Measurements from ENCODE around the gene NUDT16L1. TPM values are rescaled to one million over a fixed set of nuclear protein-coding genes. Genes with fewer than 3 reads are reported as not detected.

NUDT16L1 gene
- total RNA-seq, 1 experiment from 2014 or later: 49.9 TPM

DNA sequence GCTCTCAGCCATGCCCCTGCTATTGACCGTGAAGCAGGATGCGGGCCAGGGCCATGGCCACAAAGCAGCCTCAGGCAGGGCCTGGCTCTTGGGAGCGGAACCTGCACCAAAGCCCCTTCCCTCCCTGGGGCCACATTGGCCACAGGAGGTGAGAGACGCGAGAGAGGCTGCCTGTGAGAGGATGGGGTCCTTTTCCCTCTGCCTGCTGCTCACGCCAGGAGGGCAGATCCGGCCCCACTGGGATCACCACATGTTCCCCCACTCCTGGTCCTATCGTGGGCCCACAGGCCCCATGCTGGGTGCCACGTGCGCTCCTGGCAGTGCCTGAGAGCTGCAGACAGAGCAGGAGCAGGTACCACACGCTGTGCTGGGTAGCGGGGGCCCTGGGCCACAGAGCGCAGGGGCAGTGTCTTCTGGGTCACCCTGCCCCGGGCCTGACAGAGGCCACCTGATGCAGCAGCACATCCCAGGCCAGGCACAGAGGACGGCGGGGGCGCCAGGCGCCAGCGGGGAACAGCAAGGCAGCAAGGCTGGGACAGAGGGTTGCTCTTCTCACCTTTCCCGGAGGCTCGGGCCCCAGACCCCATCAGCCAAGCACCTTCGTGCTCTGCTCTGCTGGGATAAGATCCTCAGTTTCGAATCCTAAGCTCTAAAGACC is 9.2 kb upstream of the NUDT16L1 start:
- intact Hi-C loops (cut with micrococcal nuclease): no loop called here
- POLR2A ChIA-PET (ENCODE audit: unreplicated experiment): no interaction called here
- Histone ChIP-seq H3K9ac (ENCODE audit: low read length) (no peak overlapping the region), H3K36me3 (ENCODE audit: low read depth, low read length) (no peaks in the 10 kb centered on the region), H3K9me2 (replicated peaks; ENCODE audit: low read length) (no peaks in the 10 kb centered on the region), H3K4me3 (ENCODE audit: low read length) (no peak overlapping the region), H3K9me3 (ENCODE audit: low read length) (no peaks in the 10 kb centered on the region), H3K79me2 (ENCODE audit: low read length) (no peaks in the 10 kb centered on the region), H3K27ac (ENCODE audit: low read length) (no peak overlapping the region), H3F3A (ENCODE audit: low read length, unreplicated experiment) (no peaks in the 10 kb centered on the region), H3K4me2 (ENCODE audit: low read length) (no peak overlapping the region), H2AFZ (ENCODE audit: low read length) (no peak overlapping the region), H3K4me1 (ENCODE audit: insufficient read depth, low read length) (peaks cover 16% of the 10 kb centered on the region), H4K20me1 (ENCODE audit: low read length) (no peaks in the 10 kb centered on the region), H3K27me3 (ENCODE audit: low read length) (no peaks in the 10 kb centered on the region)
- DNase-seq (no peak), ATAC-seq (no peak)
- TF ChIP-seq EZH2phosphoT487 (IDR thresholded peaks at IDR 0.05; ENCODE audit: borderline replicate concordance, low read length) (no peak), EZH2 (IDR thresholded peaks at IDR 0.05; ENCODE audit: low read length, unreplicated experiment) (no peak)
- TF ChIP-seq, protein P1, sequence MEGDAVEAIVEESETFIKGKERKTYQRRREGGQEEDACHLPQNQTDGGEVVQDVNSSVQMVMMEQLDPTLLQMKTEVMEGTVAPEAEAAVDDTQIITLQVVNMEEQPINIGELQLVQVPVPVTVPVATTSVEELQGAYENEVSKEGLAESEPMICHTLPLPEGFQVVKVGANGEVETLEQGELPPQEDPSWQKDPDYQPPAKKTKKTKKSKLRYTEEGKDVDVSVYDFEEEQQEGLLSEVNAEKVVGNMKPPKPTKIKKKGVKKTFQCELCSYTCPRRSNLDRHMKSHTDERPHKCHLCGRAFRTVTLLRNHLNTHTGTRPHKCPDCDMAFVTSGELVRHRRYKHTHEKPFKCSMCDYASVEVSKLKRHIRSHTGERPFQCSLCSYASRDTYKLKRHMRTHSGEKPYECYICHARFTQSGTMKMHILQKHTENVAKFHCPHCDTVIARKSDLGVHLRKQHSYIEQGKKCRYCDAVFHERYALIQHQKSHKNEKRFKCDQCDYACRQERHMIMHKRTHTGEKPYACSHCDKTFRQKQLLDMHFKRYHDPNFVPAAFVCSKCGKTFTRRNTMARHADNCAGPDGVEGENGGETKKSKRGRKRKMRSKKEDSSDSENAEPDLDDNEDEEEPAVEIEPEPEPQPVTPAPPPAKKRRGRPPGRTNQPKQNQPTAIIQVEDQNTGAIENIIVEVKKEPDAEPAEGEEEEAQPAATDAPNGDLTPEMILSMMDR (conservative IDR thresholded peaks at IDR 0.05; ENCODE audit: low read depth, low read length): no peak
- CTCF ChIA-PET: no interaction called here
- BruUV-seq (replicated peaks): no TSS peak

DNA sequence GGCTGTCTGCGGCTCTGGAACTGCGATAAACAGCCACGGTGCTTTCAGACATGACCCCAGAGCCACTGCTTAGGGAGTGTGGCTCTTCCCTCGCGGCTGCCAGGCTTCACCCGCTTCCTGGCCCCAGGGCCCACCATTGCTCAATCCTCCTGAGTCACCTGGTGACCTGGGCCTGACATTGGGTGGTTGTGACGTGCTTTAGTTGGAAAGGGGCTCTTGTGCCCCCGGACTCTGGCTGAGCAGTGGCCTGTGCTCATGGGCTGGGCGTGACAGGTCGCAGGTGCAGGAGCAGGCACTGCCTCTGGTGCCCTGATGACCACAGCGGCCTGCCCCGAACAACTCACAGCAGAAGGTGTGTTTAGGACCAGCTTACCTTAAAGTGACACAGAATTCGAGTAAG is 8.6 kb upstream of the NUDT16L1 start:
- POLR2A ChIA-PET (ENCODE audit: unreplicated experiment): no interaction called here

DNA sequence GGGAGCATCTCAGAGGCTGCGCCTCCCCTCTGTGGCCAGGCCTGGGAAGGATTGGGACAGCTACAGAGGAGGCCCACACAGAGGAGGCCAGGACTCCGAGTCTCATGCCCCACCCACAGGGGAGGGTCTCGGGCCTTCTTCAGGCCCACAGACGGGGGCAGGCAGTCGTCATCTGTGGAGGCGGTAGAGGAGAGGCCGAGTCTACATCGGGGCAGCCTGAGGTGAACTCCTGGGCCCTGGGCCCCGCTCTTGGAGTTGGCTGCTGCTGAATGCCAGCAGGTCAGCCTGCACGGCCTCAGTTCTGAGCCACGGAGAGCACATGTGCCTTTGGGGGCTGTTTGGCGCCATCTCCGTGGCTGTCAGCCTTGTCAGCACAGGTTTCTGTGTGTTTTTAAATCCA is 8.1 kb upstream of the NUDT16L1 start:
- no peak overlapping the region for H3K4me3 ChIP-seq (ENCODE audit: low read length)
- no TSS peak for BruUV-seq (replicated peaks)
- no peaks in the 10 kb centered on the region for H4K20me1 ChIP-seq (ENCODE audit: low read length)
- no peak overlapping the region for H3K4me2 ChIP-seq (ENCODE audit: low read length)
- intact Hi-C loops (cut with micrococcal nuclease): no loop called here
- H3K27me3 ChIP-seq (ENCODE audit: low read length): no peaks in the 10 kb centered on the region
- no peak overlapping the region for H3K27ac ChIP-seq (ENCODE audit: low read length)
- ChIA-PET CTCF (no interaction called here), POLR2A (ENCODE audit: unreplicated experiment) (no interaction called here)
- H3K79me2 ChIP-seq (ENCODE audit: low read length): no peaks in the 10 kb centered on the region
- H2AFZ ChIP-seq (ENCODE audit: low read length): no peak overlapping the region
- no peaks in the 10 kb centered on the region for H3K9me2 ChIP-seq (replicated peaks; ENCODE audit: low read length)
- no peaks in the 10 kb centered on the region for H3K9me3 ChIP-seq (ENCODE audit: low read length)
- ATAC-seq: no peak
- no peak for DNase-seq
- peaks cover 6% of the 10 kb centered on the region for H3K4me1 ChIP-seq (ENCODE audit: insufficient read depth, low read length)
- no peaks in the 10 kb centered on the region for H3F3A ChIP-seq (ENCODE audit: low read length, unreplicated experiment)
- H3K36me3 ChIP-seq (ENCODE audit: low read depth, low read length): no peaks in the 10 kb centered on the region
- H3K9ac ChIP-seq (ENCODE audit: low read length): no peak overlapping the region
- TF ChIP-seq EZH2phosphoT487 (IDR thresholded peaks at IDR 0.05; ENCODE audit: borderline replicate concordance, low read length): no peak
- TF ChIP-seq, protein P1 (conservative IDR thresholded peaks at IDR 0.05; ENCODE audit: low read depth, low read length): no peak
- TF ChIP-seq EZH2 (IDR thresholded peaks at IDR 0.05; ENCODE audit: low read length, unreplicated experiment): no peak

More for the DNA sequence above, 8.6 kb upstream of the NUDT16L1 start:
- no peaks in the 10 kb centered on the region for H4K20me1 ChIP-seq (ENCODE audit: low read length)
- H3K9ac ChIP-seq (ENCODE audit: low read length): no peak overlapping the region
- no peaks in the 10 kb centered on the region for H3K79me2 ChIP-seq (ENCODE audit: low read length)
- peaks cover 10% of the 10 kb centered on the region for H3K4me1 ChIP-seq (ENCODE audit: insufficient read depth, low read length)
- H3F3A ChIP-seq (ENCODE audit: low read length, unreplicated experiment): no peaks in the 10 kb centered on the region
- no peaks in the 10 kb centered on the region for H3K27me3 ChIP-seq (ENCODE audit: low read length)
- DNase-seq: peak; percentile 10
- no peak overlapping the region for H3K4me2 ChIP-seq (ENCODE audit: low read length)
- H3K27ac ChIP-seq (ENCODE audit: low read length): no peak overlapping the region
- TF ChIP-seq EZH2 (IDR thresholded peaks at IDR 0.05; ENCODE audit: low read length, unreplicated experiment) (no peak), EZH2phosphoT487 (IDR thresholded peaks at IDR 0.05; ENCODE audit: borderline replicate concordance, low read length) (no peak)
- TF ChIP-seq, protein P1 (conservative IDR thresholded peaks at IDR 0.05; ENCODE audit: low read depth, low read length): no peak
- no TSS peak for BruUV-seq (replicated peaks)
- intact Hi-C loops (cut with micrococcal nuclease): no loop called here
- H3K4me3 ChIP-seq (ENCODE audit: low read length): no peak overlapping the region
- ATAC-seq: no peak
- H3K9me3 ChIP-seq (ENCODE audit: low read length): no peaks in the 10 kb centered on the region
- no peaks in the 10 kb centered on the region for H3K36me3 ChIP-seq (ENCODE audit: low read depth, low read length)
- H3K9me2 ChIP-seq (replicated peaks; ENCODE audit: low read length): no peaks in the 10 kb centered on the region
- no peak overlapping the region for H2AFZ ChIP-seq (ENCODE audit: low read length)
- CTCF ChIA-PET: no interaction called here

All from PC-3 (cell line).